K562 (cell line): Measurements from ENCODE around the gene LEPR. TPM values are rescaled to one million over a fixed set of nuclear protein-coding genes. Genes with fewer than 3 reads are reported as not detected.
"Not testable (repeated sequence)": the region's sequence is repeated elsewhere in the genome, so short reads cannot be mapped to it uniquely, and the experiment has no call there.

Experiments
- ATAC-seq: fragments of 200-7000 bp; cut with Tn5 transposase; 3 replicates; pipeline ENCODE4 v1.9.1; 2020; ENCODE audit warnings: moderate library complexity
- BruUV-seq: library from RNA; stranded (reverse); fragments of 400-500 nt; replicated peaks from 2 replicates; lab custom pipeline; 2021; lab: Mats Ljungman, UMichigan
- CTCF ChIA-PET: fragments of 300-600 bp; formaldehyde crosslinking; extraction: SDS; loops from one replicate; lab custom pipeline; 2021; ENCODE audit warnings: low intra/inter-chr PET ratio; lab: Yijun Ruan, JAX
- POLR2A ChIA-PET: fragments of 300-600, 350-650 bp; sonication (Branson Sonifier 250); formaldehyde crosslinking; extraction: SDS; loops from one replicate; lab custom pipeline; 2021; ENCODE audit warnings: antibody characterized with exemption, inconsistent platforms; lab: Yijun Ruan, JAX
- DNase-seq, 4 experiments: peaks; one replicate each; pipeline versions ENCODE4 v3.0.0 to v3.0.0-alpha.2; 2011 to 2018; ENCODE audit warnings: low spot score in 3 of 4, mixed read lengths in 3 of 4; ENCODE audit errors: extremely low read depth in 1 of 4
- FAIRE-seq: peaks from 2 replicates; lab custom pipeline; 2011; peaks lifted over from hg19 to GRCh38; lab: Jason Lieb, UNC
- H2AFZ ChIP-seq: 2 replicates; pipeline ENCODE4 v1.6.0; 2011; ENCODE audit warnings: low read depth, low read length, control low read depth, inconsistent platforms
- H3K27ac ChIP-seq: fragments of 200-600 bp; 3 replicates; pipeline ENCODE4 v1.8.0; 2011; ENCODE audit warnings: low read depth, mild to moderate bottlenecking, control low read depth, inconsistent platforms, low read length, moderate library complexity, mixed read lengths; ENCODE audit errors: extremely low read depth
- H3K27me3 ChIP-seq, 2 experiments: fragments of 300-600 bp in 1 of 2; 2 replicates in 1 of 2; 3 replicates in 1 of 2; pipeline versions ENCODE4 v1.6.0 to v1.8.0; 2011; ENCODE audit warnings: inconsistent platforms in 2 of 2, low read length in 2 of 2, mild to moderate bottlenecking in 1 of 2, mixed read lengths in 1 of 2, moderate library complexity in 1 of 2; ENCODE audit not compliant: control insufficient read depth in 2 of 2, insufficient read depth in 2 of 2
- H3K36me3 ChIP-seq: fragments of 300-600 bp; 3 replicates; pipeline ENCODE4 v1.8.0; 2011; ENCODE audit warnings: mild to moderate bottlenecking, low read length, inconsistent platforms; ENCODE audit not compliant: control insufficient read depth, insufficient read depth
- H3K4me1 ChIP-seq, 2 experiments: fragments of 200-600 bp in 1 of 2; replicated peaks in 1 of 2; 2 replicates in 1 of 2; 3 replicates in 1 of 2; pipeline versions ENCODE4 v1.5.1 to v1.8.0; 2011; ENCODE audit warnings: inconsistent platforms in 2 of 2, low read length in 2 of 2, mild to moderate bottlenecking in 1 of 2, mixed read lengths in 1 of 2, moderate library complexity in 1 of 2; ENCODE audit not compliant: control insufficient read depth in 2 of 2, insufficient read depth in 2 of 2
- H3K4me2 ChIP-seq: 2 replicates; pipeline ENCODE4 v1.6.1; 2011; ENCODE audit warnings: low read length, control low read depth, inconsistent platforms, mixed read lengths; ENCODE audit not compliant: insufficient read depth
- H3K4me3 ChIP-seq: fragments of 200-600 bp; sonication (generic), shearing (Covaris generic); 2 replicates; pipeline ENCODE4 v1.5.1; 2016; ENCODE audit warnings: control low read depth, inconsistent platforms
- H3K79me2 ChIP-seq: fragments of 200-600 bp; 3 replicates; pipeline ENCODE4 v1.8.0; 2011; ENCODE audit warnings: low read length, inconsistent platforms; ENCODE audit not compliant: control insufficient read depth, insufficient read depth
- H3K9ac ChIP-seq, 2 experiments: 2 replicates each; pipeline versions ENCODE4 v1.6.0 to v1.6.1; 2011; ENCODE audit warnings: low read depth in 2 of 2, low read length in 2 of 2, control low read depth in 1 of 2, inconsistent platforms in 1 of 2, mild to moderate bottlenecking in 1 of 2, mixed read lengths in 1 of 2; ENCODE audit not compliant: insufficient read depth in 1 of 2
- H3K9me1 ChIP-seq: one replicate; pipeline ENCODE4 v1.6.0; 2011; ENCODE audit warnings: inconsistent platforms, mild to moderate bottlenecking, low read length, moderate library complexity; ENCODE audit not compliant: control insufficient read depth, insufficient read depth
- H3K9me3 ChIP-seq: replicated peaks from 2 replicates; pipeline ENCODE4 v1.5.1; 2011; ENCODE audit warnings: low read depth, low read length, inconsistent platforms; ENCODE audit not compliant: control insufficient read depth, insufficient read depth
- H4K20me1 ChIP-seq: replicated peaks from 2 replicates; pipeline ENCODE4 v1.6.1; 2011; ENCODE audit warnings: low read length, inconsistent platforms, mixed read lengths; ENCODE audit not compliant: control insufficient read depth, insufficient read depth
- CTCF ChIP-seq, 3 experiments: IDR thresholded peaks in 2 of 3; conservative IDR thresholded peaks in 1 of 3; 2 replicates each; pipeline ENCODE4 v1.5.1; 2011 to 2012; ENCODE audit warnings: low read length in 3 of 3, mild to moderate bottlenecking in 3 of 3, control low read depth in 2 of 3, improper control_type of control experiment in 1 of 3, inconsistent platforms in 1 of 3, low read depth in 1 of 3, mixed read lengths in 1 of 3, moderate library complexity in 1 of 3; ENCODE audit not compliant: insufficient read depth in 2 of 3
- MNT ChIP-seq, 2 experiments: fragments of 450-650 bp; conservative IDR thresholded peaks; 2 replicates each; pipeline ENCODE4 v1.6.1; 2017; ENCODE audit warnings: mild to moderate bottlenecking in 2 of 2, moderate library complexity in 2 of 2
- U2AF1 ChIP-seq: fragments of 200-400 bp; formaldehyde crosslinking; optimal IDR thresholded peaks from 2 replicates; pipeline ENCODE3; 2017; ENCODE audit warnings: mild to moderate bottlenecking, low read depth, low read length, moderate library complexity
- ZNF316 ChIP-seq: fragments of 450-650 bp; IDR thresholded peaks from 2 replicates; pipeline ENCODE4 v1.6.1; 2016
- ZNF324 ChIP-seq: fragments of 250-450 bp; sonication (Bioruptor Pico); IDR thresholded peaks from 2 replicates; pipeline ENCODE4 v1.4.0; 2020; ENCODE audit warnings: mild to moderate bottlenecking
- WGBS: fragments of 100-300 bp; shearing (Covaris generic); methylation state at CpG from one replicate; pipeline ENCODE4 v1.1.6; 2016; ENCODE audit warnings: low coverage, mixed read lengths; ENCODE audit not compliant: insufficient coverage; ENCODE audit errors: missing lambda C conversion rate; 5-methylcytosine and 5-hydroxymethylcytosine counted together
- in situ Hi-C: fragments of 300-500 bp; cut with MboI; formaldehyde crosslinking; loops from 4 replicates; pipeline ENCODE4 v1.15.0; 2018; ENCODE audit warnings: inconsistent platforms, mixed read lengths
- intact Hi-C: fragments of 100-400 bp; cut with micrococcal nuclease; formaldehyde crosslinking; loops from 2 replicates; pipeline ENCODE4 v1.14.2; 2022
- polyA plus RNA-seq, 8 experiments: library from polyadenylated mRNA; depleted of rRNA in 4 of 8; stranded (reverse) in 5 of 8; unstranded in 3 of 8; fragments of >200 nt; fragmentation: Nextera tagmentation in 2 of 8; fragmentation: Illumina TruSeq in 1 of 8; extraction: Ambion mirVana in 2 of 8; extraction: Trizol in 1 of 8; gene quantifications; 2 replicates each; pipeline versions ENCODE4 v1.2.1 to v1.2.3, GENCODE V29; 2011 to 2014; ENCODE audit warnings: inconsistent platforms in 1 of 8, missing spikeins in 1 of 8
- total RNA-seq, 7 experiments: library from RNA; depleted of rRNA in 6 of 7; stranded (reverse); fragments of >200 nt in 6 of 7; fragmentation: Illumina TruSeq in 2 of 7; extraction: Trizol in 2 of 7; gene quantifications; 2 replicates each; pipeline versions ENCODE4 v1.2.1 to v1.2.3, GENCODE V29; 2011 to 2021; ENCODE audit warnings: low replicate concordance in 1 of 7

The LEPR gene
- total and polyA plus RNA-seq, 9 of the 15 experiments (the other 6 are each of a cell fraction or from before 2014, with no cell fraction given), result 12.2 to 111 (median 43.1) TPM

GRCh38 chr1:65449214-65449823 lies 28.9 kb downstream of the LEPR start:
- POLR2A ChIA-PET, result interaction anchor here (1.7 kb wide), 1 partner anchor 26 kb away, joined by 6 read pairs; no protein-coding TSS in a partner anchor

GRCh38 chr1:65455678-65456077 lies 35.2 kb downstream of the LEPR start:
- H3K27me3 ChIP-seq, H3K4me2 ChIP-seq, FAIRE-seq, H3K4me1 ChIP-seq, POLR2A ChIA-PET, H2AFZ ChIP-seq, H3K9ac ChIP-seq, DNase-seq, H3K4me3 ChIP-seq, H4K20me1 ChIP-seq, BruUV-seq, in situ Hi-C loops, H3K9me1 ChIP-seq, H3K79me2 ChIP-seq, ATAC-seq, intact Hi-C loops, CTCF ChIA-PET, H3K27ac ChIP-seq: not testable (repeated sequence)
- Histone ChIP-seq H3K36me3 (peaks cover 21% of the 10 kb centered on the region), H3K9me3 (peaks cover 10% of the 10 kb centered on the region)
- WGBS, result 68% methylated on average over 4 of the region's 10 CpGs

More at GRCh38 chr1:65449214-65449823, 28.9 kb downstream of the LEPR start:
- H3K4me2 ChIP-seq, result no peak overlapping the region
- no TSS peak for BruUV-seq
- intact Hi-C loops, result no loop called here
- H3K4me3 ChIP-seq, result no peak overlapping the region
- no peaks in the 10 kb centered on the region for H3K9me1 ChIP-seq
- 90% methylated on average over 3 of the region's 4 CpGs for WGBS
- no peaks in the 10 kb centered on the region; the same call in 2 of the 3 replicates for H3K36me3 ChIP-seq
- ATAC-seq (no peak), DNase-seq (no peak), FAIRE-seq (no peak)
- no peaks in the 10 kb centered on the region for H3K27me3 ChIP-seq
- H3K4me1 ChIP-seq, result peaks cover 0 to 3% of the 10 kb centered on the region in 2 experiments; a peak in 1 of 5 replicates
- no peak overlapping the region for H3K9ac ChIP-seq
- H3K9me3 ChIP-seq, result no peaks in the 10 kb centered on the region
- in situ Hi-C loops, result no loop called here
- no peak overlapping the region for H3K27ac ChIP-seq
- TF ChIP-seq U2AF1 (no peak), MNT (conservative IDR thresholded peaks at IDR 0.05) (no peak), ZNF324 (no peak), CTCF (IDR thresholded peaks at IDR 0.05 in 2 of 3, conservative IDR thresholded peaks at IDR 0.05 in 1 of 3; ENCODE audit: insufficient read depth in 2 of 3, low read depth in 1 of 3, low read length in 3 of 3) (peak in 1 of 3 experiments; percentile 12; a peak in 1 of 6 replicates), ZNF316 (peak; percentile 24; the same call in 1 of the 2 replicates)
- H4K20me1 ChIP-seq, result no peaks in the 10 kb centered on the region
- H2AFZ ChIP-seq, result no peak overlapping the region
- H3K79me2 ChIP-seq, result no peaks in the 10 kb centered on the region
- CTCF ChIA-PET, result no interaction called here
